Bone marrow (tissue), 2 donors: ENCODE measurements around the gene GOLGA8S.
"Not testable (repeated sequence)": the region's sequence is repeated elsewhere in the genome, so short reads cannot be mapped to it uniquely, and the experiment has no call there.

ENCODE experiments used
- DNase-seq, 2 donors: peaks; one replicate each; lab custom pipeline; 2025; lab: John Stamatoyannopoulos, UW

GOLGA8S gene

DNA sequence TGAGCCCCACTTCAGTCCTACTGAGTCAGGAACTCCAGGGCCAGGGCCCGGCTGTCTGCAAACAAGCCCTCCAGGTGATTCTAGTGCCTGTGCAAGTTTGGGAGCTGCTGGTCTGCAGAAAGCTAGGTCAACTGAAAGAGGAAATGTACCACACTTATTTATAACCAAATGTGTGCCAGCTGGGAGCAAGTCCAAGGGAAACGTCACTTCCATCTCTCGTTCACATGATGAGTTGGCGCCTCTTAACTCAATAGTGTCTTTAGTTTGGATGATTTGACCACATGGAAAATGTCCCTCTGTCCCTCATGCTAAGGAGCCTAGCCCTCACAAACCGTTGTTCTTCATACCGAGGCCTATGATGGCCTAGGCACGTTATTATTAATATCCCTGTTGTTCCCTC is 43.2 kb downstream of the GOLGA8S start:
- DNase-seq = no peak

DNA sequence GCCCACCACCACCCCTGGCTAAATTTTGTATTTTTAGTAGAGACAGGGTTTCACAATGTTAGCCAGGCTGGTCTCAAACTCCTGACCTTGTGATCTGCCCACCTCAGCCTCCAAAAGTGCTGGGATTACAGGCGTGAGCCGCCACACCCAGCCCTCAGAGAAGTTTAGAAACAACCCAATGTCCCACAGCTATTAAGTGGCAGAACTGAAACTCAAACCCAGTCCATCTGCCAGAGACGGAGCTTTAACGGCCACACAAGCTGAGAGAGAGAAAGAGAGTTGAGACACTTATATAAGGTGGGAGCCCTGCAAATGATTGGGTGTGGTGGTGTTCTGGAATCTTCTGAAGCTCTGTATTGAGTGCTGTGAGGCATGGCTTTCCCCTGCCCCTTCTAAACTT is 43.8 kb downstream of the GOLGA8S start:
- not testable (repeated sequence) for DNase-seq

DNA sequence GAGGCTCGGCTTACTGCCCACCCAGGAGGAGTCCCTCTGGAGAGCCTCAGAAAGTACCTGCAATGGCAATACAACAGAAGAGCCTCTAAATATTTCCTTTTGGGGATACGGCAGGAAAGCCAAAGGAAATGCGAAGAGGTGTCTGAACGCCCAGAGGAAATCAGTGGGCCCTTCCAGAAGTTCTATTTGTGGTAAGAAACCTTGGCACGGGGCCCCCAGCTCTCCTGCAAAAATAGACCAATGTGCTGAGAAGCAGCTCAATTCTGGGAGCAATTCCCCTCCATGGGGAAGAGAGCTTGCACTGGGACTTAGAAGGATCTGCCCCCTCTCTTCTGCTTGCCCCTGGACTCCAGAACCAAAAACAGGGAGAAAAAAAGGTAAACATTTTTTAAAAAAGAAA is 44.7 kb downstream of the GOLGA8S start:
- not testable (repeated sequence) for DNase-seq

DNA sequence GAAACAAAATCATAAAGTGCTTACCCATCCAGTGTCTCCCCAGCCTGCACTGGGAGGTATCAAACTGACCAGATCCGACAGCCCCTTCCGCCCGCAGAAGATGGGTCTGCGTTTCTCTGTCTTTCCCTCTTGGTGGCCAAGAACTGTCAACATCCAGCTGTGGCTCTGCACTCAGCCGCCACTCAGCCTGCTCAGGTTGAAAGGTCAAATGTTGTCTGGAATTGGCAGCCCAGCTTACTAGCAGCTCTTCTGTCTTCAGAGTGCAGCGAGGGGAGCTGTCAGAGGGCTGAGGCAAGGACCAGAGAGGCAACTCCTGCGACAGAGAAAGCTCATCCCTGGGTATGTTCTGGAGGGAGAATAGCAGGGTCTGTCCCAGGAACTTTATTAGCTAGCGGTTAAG is 47.1 kb downstream of the GOLGA8S start:
- no peak for DNase-seq

DNA sequence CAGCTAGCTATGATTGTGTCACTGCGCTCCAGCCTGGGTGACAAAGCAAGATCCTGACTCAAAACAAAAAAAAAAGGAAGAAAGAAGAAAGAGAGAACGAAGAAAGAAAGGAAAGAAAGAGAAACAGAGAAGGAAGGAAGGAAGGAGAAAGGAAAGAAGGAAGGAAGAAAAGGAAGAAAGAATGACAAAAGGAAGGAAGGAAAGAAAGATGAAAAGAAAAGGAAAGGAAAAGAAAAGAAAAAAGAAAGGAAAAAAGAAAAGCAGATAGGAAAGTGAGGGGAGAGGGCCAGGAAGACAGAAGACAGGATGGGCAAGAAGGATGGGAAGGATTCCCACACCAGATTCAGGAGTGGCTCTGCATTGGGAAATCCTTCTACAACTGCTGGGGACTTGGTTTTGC is 47.6 kb downstream of the GOLGA8S start:
- no peak for DNase-seq

DNA sequence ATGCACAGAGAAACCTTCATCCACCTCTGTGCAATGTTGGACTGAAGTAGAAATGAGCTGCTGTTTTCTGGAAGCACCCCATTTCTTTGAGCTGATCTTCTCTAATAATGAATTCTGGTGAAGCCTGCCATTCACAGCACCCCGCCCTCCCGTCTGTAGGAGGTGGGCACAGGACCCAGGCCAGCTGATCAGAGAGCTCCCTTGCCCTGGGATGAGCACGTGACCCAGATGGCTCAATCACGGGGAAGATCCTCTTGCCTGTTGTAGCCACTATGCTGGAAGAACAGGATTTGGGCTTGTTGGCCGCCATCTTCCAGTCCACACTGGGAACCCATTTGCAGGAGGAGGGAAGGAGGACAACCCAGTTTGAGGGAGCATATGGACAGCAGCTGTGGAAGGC is 48.0 kb downstream of the GOLGA8S start:
- DNase-seq = no peak

DNA sequence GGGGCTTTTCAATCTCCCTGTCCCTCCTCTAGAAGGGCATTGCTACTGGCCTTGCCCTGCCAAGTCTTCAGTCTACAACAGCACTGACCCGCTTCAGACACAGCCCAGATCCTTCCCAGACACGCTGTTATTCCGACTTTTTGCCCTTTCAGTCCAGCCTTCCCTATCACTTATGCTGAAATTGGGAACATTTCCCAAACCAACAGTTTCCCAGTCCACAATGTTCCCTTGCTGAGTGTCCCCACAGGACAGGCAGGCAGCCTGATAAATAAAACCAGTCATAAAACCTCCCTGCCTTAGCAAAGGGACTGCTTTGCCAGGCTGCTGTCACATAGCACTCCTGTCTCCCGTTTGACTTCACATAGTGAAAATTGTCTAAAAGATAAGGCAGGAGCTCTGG is 49.0 kb downstream of the GOLGA8S start:
- DNase-seq = no peak

DNA sequence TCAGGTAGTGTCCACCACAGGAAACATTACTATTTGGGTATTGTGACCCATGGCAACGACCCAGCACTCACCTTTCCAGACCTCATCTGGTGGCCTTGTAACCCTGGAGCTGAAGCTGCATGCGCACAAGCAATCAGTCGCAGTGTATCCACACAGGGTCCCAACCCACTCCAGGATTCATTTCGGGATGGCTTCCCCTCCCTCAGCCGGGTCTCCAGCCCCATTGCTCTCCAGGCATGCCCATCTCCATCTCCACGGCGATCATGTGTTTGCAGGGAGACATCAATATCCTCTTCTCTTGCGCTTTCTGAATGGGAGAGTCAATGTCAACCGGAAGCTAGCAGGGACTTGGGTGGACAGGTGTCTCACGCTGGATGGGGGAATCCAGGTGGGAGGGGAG is 57.3 kb downstream of the GOLGA8S start:
- no peak for DNase-seq

DNA sequence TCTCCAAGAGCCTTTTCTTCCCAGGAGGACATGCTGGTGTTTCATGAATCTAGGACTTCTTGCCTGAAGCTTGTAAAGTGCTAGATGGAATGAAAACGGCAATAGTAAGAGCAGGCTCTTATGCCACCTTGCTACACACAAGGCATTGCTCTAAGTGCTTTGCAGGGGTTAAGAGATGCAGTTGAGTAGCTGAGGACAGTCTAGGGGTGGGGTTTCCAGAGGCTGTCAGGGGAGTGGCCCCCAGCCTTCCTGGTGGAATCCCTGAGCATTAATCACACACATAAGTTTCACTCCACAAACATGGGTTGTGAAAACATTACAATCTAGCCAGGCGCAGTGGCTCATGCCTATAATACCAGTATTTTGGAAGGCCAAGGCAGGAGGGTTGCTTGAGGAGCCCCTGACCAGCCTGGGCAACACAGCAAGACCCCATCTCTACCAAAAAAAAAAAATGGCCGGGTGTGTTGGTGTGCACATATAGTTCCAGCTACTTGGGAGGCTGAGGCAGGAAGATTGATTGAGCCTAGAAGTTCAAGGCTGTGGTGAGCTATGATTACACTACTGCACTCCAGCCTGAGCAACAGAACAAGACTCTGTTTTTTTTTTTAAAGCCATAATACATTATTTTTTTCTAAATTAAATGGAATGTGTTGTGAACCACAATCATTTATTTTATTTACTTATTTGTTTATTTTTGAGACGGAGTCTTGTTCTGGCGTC is 58.5 kb downstream of the GOLGA8S start:
- not testable (repeated sequence) for DNase-seq
